SK-N-SH treated with all-trans-retinoic acid at 6 μM for 48 hours (cell line): ENCODE measurements around the gene AGAP1.

Experiments used
- ATAC-seq: fragments of 200-7000 bp; cut with Tn5 transposase; 3 replicates; pipeline ENCODE4 v1.9.1; 2020; ENCODE audit warnings: mild to moderate bottlenecking, moderate library complexity
- ARNTL ChIP-seq: fragments of 450-650 bp; formaldehyde crosslinking; IDR thresholded peaks from 2 replicates; pipeline ENCODE4 v1.5.0; 2020; ENCODE audit warnings: low read depth, mild to moderate bottlenecking, moderate library complexity, borderline replicate concordance
- BACH2 ChIP-seq: fragments of 250-450 bp; sonication (Bioruptor Pico); IDR thresholded peaks from 2 replicates; pipeline ENCODE4 v1.9.0; 2021; ENCODE audit warnings: mild to moderate bottlenecking, borderline replicate concordance
- CREB5 ChIP-seq: fragments of 250-450 bp; sonication (Bioruptor Pico); IDR thresholded peaks from 2 replicates; pipeline ENCODE4 v1.5.1; 2020; ENCODE audit warnings: low read depth, mild to moderate bottlenecking, moderate library complexity
- CSDC2 ChIP-seq: fragments of 250-450 bp; sonication (Bioruptor Pico); IDR thresholded peaks from 2 replicates; pipeline ENCODE4 v1.5.0; 2020; ENCODE audit warnings: mild to moderate bottlenecking, moderate library complexity
- CSRNP3 ChIP-seq: fragments of 250-450 bp; sonication (Bioruptor Pico); IDR thresholded peaks from 2 replicates; pipeline ENCODE4 v1.5.1; 2021; ENCODE audit warnings: mild to moderate bottlenecking, moderate library complexity
- ESRRG ChIP-seq: fragments of 250-450 bp; sonication (Bioruptor Pico); IDR thresholded peaks from 2 replicates; pipeline ENCODE4 v1.6.1; 2021; ENCODE audit warnings: mild to moderate bottlenecking
- GLIS3 ChIP-seq: fragments of 250-450 bp; sonication (Bioruptor Pico); IDR thresholded peaks from 2 replicates; pipeline ENCODE4 v1.5.0; 2020; ENCODE audit warnings: mild to moderate bottlenecking, moderate library complexity
- ISL1 ChIP-seq: fragments of 250-450 bp; sonication (Bioruptor Pico); IDR thresholded peaks from 2 replicates; pipeline ENCODE4 v2.1.2; 2022; ENCODE audit warnings: mild to moderate bottlenecking, moderate library complexity
- OSR1 ChIP-seq: fragments of 250-450 bp; sonication (Bioruptor Pico); IDR thresholded peaks from 2 replicates; pipeline ENCODE4 v1.8.0; 2022; ENCODE audit warnings: moderate library complexity, mild to moderate bottlenecking, inconsistent platforms
- PATZ1 ChIP-seq: fragments of 250-450 bp; sonication (Bioruptor Pico); IDR thresholded peaks from 2 replicates; pipeline ENCODE4 v1.8.0; 2020; ENCODE audit warnings: mild to moderate bottlenecking, moderate library complexity, borderline replicate concordance
- POU6F1 ChIP-seq: fragments of 250-450 bp; sonication (Bioruptor Pico); IDR thresholded peaks from 2 replicates; pipeline ENCODE4 v1.8.0; 2021; ENCODE audit warnings: low read depth, mild to moderate bottlenecking, moderate library complexity, borderline replicate concordance
- PPARA ChIP-seq: fragments of 250-450 bp; sonication (Bioruptor Pico); IDR thresholded peaks from 2 replicates; pipeline ENCODE4 v1.5.0; 2020; ENCODE audit warnings: mild to moderate bottlenecking, borderline replicate concordance
- RARB ChIP-seq: fragments of 250-450 bp; sonication (Bioruptor Pico); IDR thresholded peaks from 2 replicates; pipeline ENCODE4 v1.8.0; 2021; ENCODE audit warnings: mild to moderate bottlenecking, moderate library complexity
- SNAI2 ChIP-seq: fragments of 250-450 bp; sonication (Bioruptor Pico); IDR thresholded peaks from 2 replicates; pipeline ENCODE4 v1.5.0; 2020; ENCODE audit warnings: mild to moderate bottlenecking, moderate library complexity
- TCF4 ChIP-seq: fragments of 250-450 bp; sonication (Bioruptor Pico); IDR thresholded peaks from 2 replicates; pipeline ENCODE4 v1.8.0; 2021; ENCODE audit warnings: mild to moderate bottlenecking, moderate library complexity, borderline replicate concordance
- TOX ChIP-seq: fragments of 250-450 bp; sonication (Bioruptor Pico); IDR thresholded peaks from 2 replicates; pipeline ENCODE4 v1.8.0; 2021; ENCODE audit warnings: mild to moderate bottlenecking, moderate library complexity, borderline replicate concordance
- TSHZ2 ChIP-seq: fragments of 250-450 bp; sonication (Bioruptor Pico); IDR thresholded peaks from 2 replicates; pipeline ENCODE4 v1.5.0; 2020; ENCODE audit warnings: mild to moderate bottlenecking, moderate library complexity
- ZC3H10 ChIP-seq: fragments of 250-450 bp; sonication (Bioruptor Pico); IDR thresholded peaks from 2 replicates; pipeline ENCODE4 v1.5.1; 2021; ENCODE audit warnings: mild to moderate bottlenecking, moderate library complexity
- ZFP3 ChIP-seq: fragments of 250-450 bp; sonication (Bioruptor Pico); IDR thresholded peaks from 2 replicates; pipeline ENCODE4 v1.5.0; 2020; ENCODE audit warnings: mild to moderate bottlenecking, moderate library complexity
- ZNF70 ChIP-seq: fragments of 450-650 bp; formaldehyde crosslinking; IDR thresholded peaks from 2 replicates; pipeline ENCODE4 v1.5.0; 2020; ENCODE audit warnings: mild to moderate bottlenecking, moderate library complexity

Gene AGAP1

GRCh38 chr2:236119003-236119402 lies 625.2 kb downstream of the AGAP1 start:
- ATAC-seq: no peak
- no peak for TF ChIP-seq CSDC2
- no peak for TF ChIP-seq BACH2 (CRISPR knock-in tag)
- no peak for TF ChIP-seq SNAI2 (CRISPR knock-in tag)
- no peak for TF ChIP-seq TCF4 (CRISPR knock-in tag)
- TF ChIP-seq ESRRG (CRISPR knock-in tag): no peak

GRCh38 chr2:236119476-236119875 lies 625.6 kb downstream of the AGAP1 start:
- no peak for ATAC-seq
- TF ChIP-seq OSR1: no peak
- TF ChIP-seq ISL1 (CRISPR knock-in tag): no peak
- no peak for TF ChIP-seq TOX (CRISPR knock-in tag)
- TF ChIP-seq CSDC2: no peak
- no peak for TF ChIP-seq GLIS3 (CRISPR knock-in tag)
- TF ChIP-seq CSRNP3 (CRISPR knock-in tag): no peak
- no peak for TF ChIP-seq TSHZ2 (CRISPR knock-in tag)
- TF ChIP-seq PATZ1 (CRISPR knock-in tag): no peak
- no peak for TF ChIP-seq CREB5 (CRISPR knock-in tag)

- TF ChIP-seq RARB (CRISPR knock-in tag) (no peak), ARNTL (CRISPR knock-in tag) (no peak)
- ATAC-seq: no peak
Measured at GRCh38 chr2:236120141-236120601, 626.3 kb downstream of the AGAP1 start.

GRCh38 chr2:236120829-236121228 lies 627.0 kb downstream of the AGAP1 start:
- ATAC-seq: no peak
- no peak for TF ChIP-seq PPARA (CRISPR knock-in tag)
- no peak for TF ChIP-seq ISL1 (CRISPR knock-in tag)
- no peak for TF ChIP-seq CSDC2
- no peak for TF ChIP-seq POU6F1 (CRISPR knock-in tag)
- TF ChIP-seq CREB5 (CRISPR knock-in tag): no peak
- no peak for TF ChIP-seq ARNTL (CRISPR knock-in tag)
- TF ChIP-seq TCF4 (CRISPR knock-in tag): no peak
- TF ChIP-seq GLIS3 (CRISPR knock-in tag): no peak
- no peak for TF ChIP-seq OSR1
- no peak for TF ChIP-seq ZNF70
- no peak for TF ChIP-seq ZFP3
- TF ChIP-seq TSHZ2 (CRISPR knock-in tag): no peak
- no peak for TF ChIP-seq ZC3H10 (CRISPR knock-in tag)
- TF ChIP-seq PATZ1 (CRISPR knock-in tag): no peak
- no peak for TF ChIP-seq TOX (CRISPR knock-in tag)
